Activated B cell treated with CpG ODN at 0.5 μM for 24 hours (primary cell): ENCODE results near the gene LRRC8A. TPM values are rescaled to one million over a fixed set of nuclear protein-coding genes. Genes with fewer than 3 reads are reported as not detected.

Source experiments
- ATAC-seq: fragments of 200-7000 bp; cut with Tn5 transposase; one replicate; pipeline ENCODE4 v1.10.0; 2021; ENCODE audit warnings: low read depth, mild to moderate bottlenecking, moderate library complexity
- CTCF ChIA-PET: fragments of 350-600 bp; sonication (Branson Sonifier 250); formaldehyde crosslinking; loops from one replicate; lab custom pipeline; 2021; ENCODE audit warnings: antibody characterized with exemption; lab: Charles Lee
- POLR2A ChIA-PET: fragments of 350-600 bp; sonication (Branson Sonifier 250); formaldehyde crosslinking; loops from one replicate; lab custom pipeline; 2021; ENCODE audit warnings: antibody characterized with exemption; lab: Charles Lee
- DNase-seq: peaks from one replicate; pipeline ENCODE4 v3.0.0; 2022
- H3K27ac Mint-ChIP-seq: one replicate; pipeline ENCODE4 v1.8.0; 2020; ENCODE audit warnings: mixed read lengths
- H3K27me3 Mint-ChIP-seq: one replicate; pipeline ENCODE4 v1.8.0; 2021; ENCODE audit warnings: mixed read lengths
- H3K36me3 Mint-ChIP-seq: one replicate; pipeline ENCODE4 v1.8.0; 2021; ENCODE audit warnings: low read depth, mixed read lengths
- H3K4me1 Mint-ChIP-seq: one replicate; pipeline ENCODE4 v1.8.0; 2021; ENCODE audit warnings: mixed read lengths
- H3K4me3 Mint-ChIP-seq: one replicate; pipeline ENCODE4 v1.8.0; 2020; ENCODE audit warnings: mild to moderate bottlenecking, mixed read lengths
- H3K9me3 Mint-ChIP-seq: one replicate; pipeline ENCODE4 v1.8.0; 2020; ENCODE audit warnings: mixed read lengths
- intact Hi-C: fragments of 100-400 bp; cut with micrococcal nuclease; formaldehyde crosslinking; loops from one replicate; pipeline ENCODE4 v1.15.1; 2024
- total RNA-seq: library from RNA; stranded (reverse); gene quantifications from 2 replicates; pipeline ENCODE4 v1.2.3, GENCODE V29; 2022
- TF ChIP-seq, protein P1 (sequence below): fragments of 200-600 bp; IDR thresholded peaks from one replicate; pipeline ENCODE4 v1.8.0; 2022; ENCODE audit warnings: antibody characterized with exemption, mild to moderate bottlenecking

Gene LRRC8A
- total RNA-seq, 1 donor from 2014 or later = 10.4 TPM

DNA sequence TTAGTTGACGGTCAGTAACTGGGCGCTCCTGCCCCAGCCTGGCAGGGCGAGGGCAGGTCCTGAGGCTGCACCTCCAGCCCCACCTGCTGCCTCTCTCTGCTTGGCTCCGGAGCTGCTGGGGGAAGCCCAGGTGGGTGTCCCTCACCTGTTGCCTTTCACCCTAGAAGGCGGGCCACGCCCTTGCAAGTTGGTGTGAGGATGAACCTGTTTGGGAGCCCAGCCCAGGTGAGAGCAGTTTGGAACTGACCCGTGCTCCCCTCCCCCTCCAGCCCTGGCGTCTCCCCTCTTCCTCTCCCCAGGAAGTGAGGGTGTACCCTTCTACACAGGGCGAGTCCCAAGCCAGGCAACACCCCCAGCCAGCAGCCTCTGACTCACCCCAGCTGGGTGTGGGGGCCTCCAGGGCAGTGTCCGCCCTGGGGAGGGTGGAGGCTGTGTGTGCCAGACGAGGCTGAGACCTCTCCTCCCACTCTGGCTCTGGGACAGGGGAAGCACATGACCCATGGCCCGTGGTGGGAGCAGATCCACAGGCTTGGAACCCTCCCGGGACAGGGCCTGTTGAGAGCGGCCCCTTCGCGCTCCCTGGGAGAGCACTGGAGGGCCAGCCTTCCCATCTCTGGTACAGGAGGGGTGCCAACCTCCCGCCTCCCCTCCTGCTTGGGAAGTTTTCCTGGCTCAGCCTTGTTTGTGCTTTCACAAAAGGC, 10.4 kb downstream of the LRRC8A start:
- intact Hi-C loops = no loop called here
- Mint-ChIP-seq H3K4me3 (no peak overlapping the region), H3K4me1 (peaks cover 12% of the 10 kb centered on the region), H3K9me3 (no peaks in the 10 kb centered on the region), H3K36me3 (peaks cover 51% of the 10 kb centered on the region), H3K27ac (no peak overlapping the region), H3K27me3 (no peaks in the 10 kb centered on the region)
- ChIA-PET CTCF (no interaction called here), POLR2A (no interaction called here)
- ATAC-seq = no peak
- TF ChIP-seq, protein P1, sequence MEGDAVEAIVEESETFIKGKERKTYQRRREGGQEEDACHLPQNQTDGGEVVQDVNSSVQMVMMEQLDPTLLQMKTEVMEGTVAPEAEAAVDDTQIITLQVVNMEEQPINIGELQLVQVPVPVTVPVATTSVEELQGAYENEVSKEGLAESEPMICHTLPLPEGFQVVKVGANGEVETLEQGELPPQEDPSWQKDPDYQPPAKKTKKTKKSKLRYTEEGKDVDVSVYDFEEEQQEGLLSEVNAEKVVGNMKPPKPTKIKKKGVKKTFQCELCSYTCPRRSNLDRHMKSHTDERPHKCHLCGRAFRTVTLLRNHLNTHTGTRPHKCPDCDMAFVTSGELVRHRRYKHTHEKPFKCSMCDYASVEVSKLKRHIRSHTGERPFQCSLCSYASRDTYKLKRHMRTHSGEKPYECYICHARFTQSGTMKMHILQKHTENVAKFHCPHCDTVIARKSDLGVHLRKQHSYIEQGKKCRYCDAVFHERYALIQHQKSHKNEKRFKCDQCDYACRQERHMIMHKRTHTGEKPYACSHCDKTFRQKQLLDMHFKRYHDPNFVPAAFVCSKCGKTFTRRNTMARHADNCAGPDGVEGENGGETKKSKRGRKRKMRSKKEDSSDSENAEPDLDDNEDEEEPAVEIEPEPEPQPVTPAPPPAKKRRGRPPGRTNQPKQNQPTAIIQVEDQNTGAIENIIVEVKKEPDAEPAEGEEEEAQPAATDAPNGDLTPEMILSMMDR = no peak
- no peak for DNase-seq

DNA sequence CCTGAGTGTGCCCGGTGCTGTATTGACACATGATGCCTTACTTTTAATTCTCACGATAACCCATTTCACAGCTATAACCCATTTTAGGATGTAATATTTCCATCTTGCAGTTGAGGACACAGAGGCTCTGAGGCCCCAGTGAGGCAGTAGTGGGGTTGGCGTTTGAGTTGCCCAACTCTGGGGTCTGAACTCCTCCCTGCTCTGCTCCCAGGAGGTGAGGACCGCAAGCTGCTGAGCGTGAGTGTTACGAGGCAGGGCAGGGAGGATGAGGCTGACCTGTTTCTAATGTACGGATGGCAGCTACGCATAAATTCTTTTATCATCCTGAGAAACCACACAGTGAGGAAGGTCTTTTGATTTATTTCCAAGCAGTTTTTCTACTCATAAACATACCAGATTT, 11.4 kb downstream of the LRRC8A start:
- peaks cover 43% of the 10 kb centered on the region for H3K36me3 Mint-ChIP-seq
- H3K9me3 Mint-ChIP-seq = no peaks in the 10 kb centered on the region
- H3K4me3 Mint-ChIP-seq = no peak overlapping the region
- no peak for ATAC-seq
- H3K27me3 Mint-ChIP-seq = no peaks in the 10 kb centered on the region
- intact Hi-C loops = no loop called here
- H3K4me1 Mint-ChIP-seq = peaks cover 16% of the 10 kb centered on the region
- CTCF ChIA-PET = no interaction called here
- POLR2A ChIA-PET = interaction anchor here (0.6 to 1.0 kb wide), 2 partner anchors 9 to 11 kb away, joined by 3 read pairs; partner anchors contain the start of genes KYAT1 and LRRC8A
- peak overlapping the region; percentile 61 for H3K27ac Mint-ChIP-seq
- no peak for DNase-seq
- TF ChIP-seq, protein P1 = no peak

DNA sequence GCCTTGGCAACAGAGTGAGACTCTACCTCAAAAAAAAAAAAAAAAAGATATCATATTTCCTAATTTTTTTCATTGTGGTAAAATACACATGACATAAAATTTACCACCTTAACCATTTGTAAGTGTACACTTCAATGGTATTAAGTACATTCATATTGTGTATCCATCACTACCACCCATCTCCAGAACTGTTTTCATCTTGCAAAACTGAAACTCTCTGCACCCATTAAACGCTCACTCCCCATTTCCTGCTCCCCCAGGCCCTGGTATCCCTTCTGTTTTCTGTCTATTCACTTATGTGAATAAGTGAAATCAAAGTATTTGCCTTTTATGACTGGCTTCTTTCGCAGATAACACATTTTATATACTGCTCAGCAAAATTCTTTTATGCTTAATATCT, 12.8 kb downstream of the LRRC8A start:
- Mint-ChIP-seq H3K4me1 (peaks cover 31% of the 10 kb centered on the region), H3K36me3 (peaks cover 38% of the 10 kb centered on the region), H3K27me3 (no peaks in the 10 kb centered on the region), H3K4me3 (no peak overlapping the region), H3K27ac (peak overlapping the region; percentile 8), H3K9me3 (no peaks in the 10 kb centered on the region)
- DNase-seq (no peak), ATAC-seq (no peak)
- ChIA-PET POLR2A (interaction anchor here (0.6 kb wide), 1 partner anchor 211 kb away, joined by 3 read pairs; no protein-coding TSS in a partner anchor), CTCF (no interaction called here)
- intact Hi-C loops = no loop called here
- TF ChIP-seq, protein P1 = no peak

DNA sequence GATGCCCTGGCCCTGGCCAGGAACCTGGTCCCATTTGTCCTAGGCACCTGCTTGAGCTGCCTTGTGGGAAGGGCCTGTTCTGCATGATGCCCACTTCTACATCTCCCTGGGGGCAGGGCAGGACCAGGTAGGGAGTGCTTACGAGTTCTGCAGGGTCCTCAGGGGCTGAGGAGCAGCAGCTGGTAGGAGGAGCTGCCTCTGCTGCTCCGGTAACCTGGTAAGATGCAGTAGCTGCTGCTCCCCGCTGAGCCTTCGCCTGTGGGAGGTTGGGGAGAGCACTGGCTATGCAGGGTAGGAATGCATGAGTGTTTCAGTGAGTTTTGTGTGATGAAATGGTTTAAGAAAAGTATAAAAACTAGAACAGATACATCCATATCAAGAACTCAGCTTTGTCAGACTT, 13.6 kb downstream of the LRRC8A start:
- DNase-seq (no peak), ATAC-seq (no peak)
- Mint-ChIP-seq H3K4me1 (peaks cover 38% of the 10 kb centered on the region), H3K9me3 (no peaks in the 10 kb centered on the region), H3K36me3 (peaks cover 35% of the 10 kb centered on the region), H3K4me3 (no peak overlapping the region), H3K27me3 (no peaks in the 10 kb centered on the region), H3K27ac (peak overlapping the region; percentile 18)
- POLR2A ChIA-PET = interaction anchor here (0.5 kb wide), 1 partner anchor 224 kb away, joined by 3 read pairs; no protein-coding TSS in a partner anchor
- TF ChIP-seq, protein P1 = no peak
- CTCF ChIA-PET = no interaction called here
- intact Hi-C loops = no loop called here

DNA sequence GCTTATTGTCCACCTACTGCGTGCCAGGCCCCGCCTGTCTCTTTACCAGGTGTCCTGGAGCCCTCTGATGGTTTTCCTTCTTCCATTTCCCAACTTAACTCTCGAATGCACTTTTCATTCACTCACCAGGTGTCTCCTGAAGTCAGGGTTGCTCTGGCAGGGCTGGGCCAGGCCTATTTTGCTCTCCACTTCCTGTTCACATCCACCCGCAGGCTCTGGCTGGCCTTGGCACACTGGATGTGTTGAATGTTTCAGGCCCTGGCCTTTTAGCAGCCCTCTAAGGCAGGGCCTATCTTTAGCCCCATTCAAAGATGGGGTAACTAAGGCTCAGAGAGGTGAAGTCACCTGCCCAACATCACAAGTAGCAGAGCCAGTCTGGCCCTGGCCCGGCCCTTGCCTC, 16.4 kb downstream of the LRRC8A start:
- POLR2A ChIA-PET = no interaction called here
- H3K4me1 Mint-ChIP-seq = peaks cover 60% of the 10 kb centered on the region
- H3K4me3 Mint-ChIP-seq = no peak overlapping the region
- intact Hi-C loops = no loop called here
- ATAC-seq (no peak), DNase-seq (no peak)
- peaks cover 27% of the 10 kb centered on the region for H3K36me3 Mint-ChIP-seq
- H3K27me3 Mint-ChIP-seq = no peaks in the 10 kb centered on the region
- CTCF ChIA-PET = no interaction called here
- TF ChIP-seq, protein P1 = no peak
- no peaks in the 10 kb centered on the region for H3K9me3 Mint-ChIP-seq
- peak overlapping the region; percentile 41 for H3K27ac Mint-ChIP-seq
